GM21786 (cell line): ENCODE measurements around the gene CYP1A2.
"Not testable (repeated sequence)": the region's sequence is repeated elsewhere in the genome, so short reads cannot be mapped to it uniquely, and the experiment has no call there.

ENCODE experiments used
- ATAC-seq: cut with Tn5 transposase; IDR thresholded peaks from one replicate; pipeline ENCODE4 v1.9.1; 2021; ENCODE audit not compliant: unreplicated experiment

The CYP1A2 gene

DNA sequence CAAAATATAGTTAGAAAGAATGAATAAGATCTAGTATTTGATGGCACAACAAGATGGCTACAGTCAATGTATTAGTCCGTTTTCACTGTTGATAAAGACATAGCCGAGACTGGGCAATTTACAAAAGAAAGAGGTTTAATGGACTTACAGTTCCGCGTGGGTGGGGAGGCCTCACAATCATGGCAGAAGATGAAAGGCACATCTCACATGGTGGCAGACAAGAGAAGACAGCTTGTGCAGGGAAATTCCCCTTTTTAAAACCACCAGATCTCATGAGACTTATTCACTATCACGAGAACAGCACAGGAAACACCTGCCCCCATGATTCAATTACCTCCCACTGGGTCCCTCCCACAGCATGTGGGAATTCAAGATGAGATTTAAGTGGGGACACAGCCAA, 10.4 kb upstream of the CYP1A2 start:
- ATAC-seq: not testable (repeated sequence)

- ATAC-seq: no peak
These were observed 6.2 kb upstream of the CYP1A2 start for GRCh38 chr15:74742422-74742821.

DNA sequence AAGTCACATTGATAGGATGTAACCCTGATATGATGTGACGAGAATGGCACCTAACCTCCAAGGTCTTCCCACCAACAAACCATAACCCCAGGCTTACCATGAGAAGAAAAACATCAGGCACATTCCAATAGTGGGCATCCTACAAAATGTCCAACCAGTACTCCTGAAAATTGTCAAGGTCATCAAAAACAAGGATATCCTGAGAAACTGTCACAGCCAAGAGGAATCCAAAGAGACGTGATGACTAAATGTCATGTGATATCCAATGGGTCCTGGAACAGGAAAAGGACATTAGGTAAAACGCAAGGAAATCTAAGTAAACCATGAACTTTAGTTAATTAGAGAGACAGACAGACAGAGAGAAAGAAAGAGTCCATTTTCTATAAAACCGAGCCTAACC, 2.3 kb upstream of the CYP1A2 start:
- no peak for ATAC-seq

GRCh38 chr15:74749832-74750231, 1.2 kb downstream of the CYP1A2 start:
- ATAC-seq: no peak

- no peak for ATAC-seq
These were observed 2.1 kb downstream of the CYP1A2 start for GRCh38 chr15:74750751-74751150.

DNA sequence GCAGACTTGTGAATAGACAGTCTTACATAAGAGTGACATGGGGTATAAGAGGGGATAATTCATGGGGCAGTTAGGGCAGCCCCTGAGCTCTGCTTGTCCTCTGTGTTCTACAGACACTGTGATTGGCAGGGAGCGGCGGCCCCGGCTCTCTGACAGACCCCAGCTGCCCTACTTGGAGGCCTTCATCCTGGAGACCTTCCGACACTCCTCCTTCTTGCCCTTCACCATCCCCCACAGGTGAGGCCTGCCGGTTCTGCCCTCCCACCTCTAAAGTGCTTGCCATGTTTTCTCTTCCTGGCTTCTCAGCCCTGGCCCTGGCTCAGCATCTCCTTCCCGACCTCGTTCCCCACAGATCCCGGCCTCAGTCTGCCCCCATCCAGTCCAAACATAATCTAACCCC, 3.4 kb downstream of the CYP1A2 start:
- no peak for ATAC-seq

DNA sequence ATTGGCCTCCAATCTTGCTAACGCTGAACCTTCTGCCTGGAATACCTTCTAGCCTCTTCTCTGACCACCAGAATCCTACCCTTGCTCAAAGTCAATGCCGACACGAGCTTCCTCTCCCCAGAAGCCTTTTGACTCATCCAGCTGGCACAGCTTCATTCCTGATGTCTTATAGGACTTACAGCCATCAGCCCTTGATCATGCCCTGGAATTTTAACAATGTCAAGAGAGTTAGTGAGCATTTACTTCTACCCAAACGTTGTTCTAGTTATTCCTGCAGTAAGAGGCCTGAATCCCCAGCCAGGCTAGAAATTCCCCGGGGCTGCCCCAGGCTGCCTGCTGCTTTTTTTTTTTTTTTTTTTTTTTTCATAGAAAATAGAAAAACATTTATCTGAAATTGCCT, 3.9 kb downstream of the CYP1A2 start:
- ATAC-seq: no peak

DNA sequence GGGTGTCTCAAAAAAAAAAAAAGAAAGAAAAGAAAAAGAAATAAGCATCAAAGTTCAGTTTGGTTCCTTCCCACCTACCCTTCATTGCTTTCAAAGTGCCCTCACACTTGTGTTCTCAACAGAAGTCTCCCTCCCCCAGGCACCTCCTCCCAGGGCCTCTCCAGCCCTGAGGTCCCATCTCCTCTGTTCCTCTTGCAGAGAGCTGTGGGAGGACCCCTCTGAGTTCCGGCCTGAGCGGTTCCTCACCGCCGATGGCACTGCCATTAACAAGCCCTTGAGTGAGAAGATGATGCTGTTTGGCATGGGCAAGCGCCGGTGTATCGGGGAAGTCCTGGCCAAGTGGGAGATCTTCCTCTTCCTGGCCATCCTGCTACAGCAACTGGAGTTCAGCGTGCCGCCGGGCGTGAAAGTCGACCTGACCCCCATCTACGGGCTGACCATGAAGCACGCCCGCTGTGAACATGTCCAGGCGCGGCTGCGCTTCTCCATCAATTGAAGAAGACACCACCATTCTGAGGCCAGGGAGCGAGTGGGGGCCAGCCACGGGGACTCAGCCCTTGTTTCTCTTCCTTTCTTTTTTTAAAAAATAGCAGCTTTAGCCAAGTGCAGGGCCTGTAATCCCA, 6.1 kb downstream of the CYP1A2 start:
- ATAC-seq: no peak

- no peak for ATAC-seq
These were observed 10.1 kb downstream of the CYP1A2 start for GRCh38 chr15:74758736-74759135.

GRCh38 chr15:74762791-74763150, 14.1 kb downstream of the CYP1A2 start:
- no peak for ATAC-seq

DNA sequence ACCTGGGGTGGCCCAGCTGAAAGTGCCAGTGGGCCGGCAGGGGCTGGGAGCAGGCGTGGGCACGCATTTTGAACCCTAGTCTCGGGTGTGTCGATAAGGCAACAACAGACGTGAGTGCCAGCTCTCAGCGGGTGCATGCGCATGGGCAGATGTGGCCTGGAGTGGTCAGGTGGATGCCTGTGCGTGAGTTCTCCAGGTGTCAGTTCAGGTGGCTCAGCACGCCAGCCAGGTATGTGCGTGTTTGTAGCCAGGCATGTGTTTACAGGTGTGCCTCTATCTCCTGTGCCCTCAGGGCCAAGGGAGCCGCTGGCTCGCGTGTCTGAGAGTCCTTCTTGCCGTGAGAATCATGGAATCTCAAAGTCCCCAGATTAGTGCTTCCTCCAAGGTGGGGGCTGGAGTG, 14.8 kb downstream of the CYP1A2 start:
- no peak for ATAC-seq

- no peak for ATAC-seq
These were observed 18.8 kb downstream of the CYP1A2 start for GRCh38 chr15:74767167-74768098.

- no peak for ATAC-seq
These were observed 19.6 kb downstream of the CYP1A2 start for GRCh38 chr15:74768099-74768770.

DNA sequence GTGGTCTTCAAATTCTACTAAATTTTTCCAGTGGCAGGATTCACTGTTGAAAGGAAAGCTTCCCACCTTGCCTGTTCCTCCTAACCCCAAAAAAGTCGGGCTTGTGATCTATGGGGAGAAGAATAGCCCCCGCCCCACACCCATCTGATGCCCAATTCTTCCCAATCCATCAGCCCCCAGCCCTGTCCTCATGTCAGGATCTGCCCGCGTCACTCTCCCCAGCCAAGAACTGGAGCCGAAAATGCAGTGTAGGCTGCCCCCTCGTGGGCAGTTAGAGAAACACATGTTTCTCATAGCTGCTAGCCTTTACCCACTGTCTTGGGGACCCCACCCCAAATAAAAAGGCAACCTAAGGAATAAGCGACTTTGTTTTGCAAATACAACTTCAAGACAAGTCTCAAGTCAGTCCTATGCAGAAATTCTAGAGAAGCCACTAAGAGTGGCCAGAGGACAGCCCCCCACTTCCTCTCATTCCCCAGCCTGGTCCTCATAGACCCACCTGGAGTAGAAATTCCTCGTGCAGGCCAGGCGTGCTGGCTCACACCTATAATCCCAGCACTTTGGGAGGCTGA, 20.2 kb downstream of the CYP1A2 start:
- ATAC-seq: no peak

GRCh38 chr15:74769463-74770025, 20.9 kb downstream of the CYP1A2 start:
- ATAC-seq: no peak

- no peak for ATAC-seq
These were observed 21.7 kb downstream of the CYP1A2 start for GRCh38 chr15:74770211-74770903.

DNA sequence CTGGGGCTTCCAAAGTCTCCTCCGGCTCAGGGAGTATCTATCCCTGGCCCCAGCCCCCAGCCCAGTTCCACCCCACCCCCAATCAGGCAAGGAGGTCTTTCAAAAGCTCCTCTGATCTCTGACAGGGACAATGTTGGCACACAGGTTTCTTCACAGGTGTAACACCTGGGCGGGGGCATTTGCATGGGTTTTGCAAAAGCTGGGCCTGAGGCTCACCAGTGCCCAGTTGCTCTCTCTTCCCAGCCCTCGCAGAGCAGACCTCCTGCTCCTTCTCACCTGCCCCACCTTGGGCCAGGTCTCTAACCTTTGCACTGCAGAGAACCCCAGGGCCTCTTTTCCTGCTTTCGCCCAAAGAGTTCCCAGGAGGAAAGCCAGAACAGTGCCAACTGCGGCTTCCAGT, 24.7 kb downstream of the CYP1A2 start:
- ATAC-seq: no peak

- ATAC-seq: no peak
These were observed 25.1 kb downstream of the CYP1A2 start for GRCh38 chr15:74773731-74774252.

DNA sequence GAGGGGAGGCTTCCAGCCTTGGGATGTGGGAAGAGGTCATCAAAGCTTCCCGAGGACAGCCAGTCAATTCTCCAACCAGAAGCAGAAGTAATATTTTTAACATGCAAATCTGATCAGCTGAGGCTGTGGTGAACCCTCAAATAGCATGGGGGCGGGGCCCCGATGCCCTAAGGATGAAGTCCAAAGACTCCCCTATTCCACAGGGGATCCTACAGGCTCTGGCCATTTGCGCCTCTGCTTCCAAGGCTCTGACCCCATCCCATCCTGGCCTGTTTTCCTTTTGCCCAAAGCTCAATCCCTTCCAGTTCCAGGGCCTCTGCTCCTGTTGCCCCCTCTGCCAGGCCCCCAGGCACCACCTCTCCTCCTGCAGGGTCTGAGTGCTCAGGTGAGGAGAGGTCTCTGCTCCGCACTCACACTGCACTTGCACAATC, 26.5 kb downstream of the CYP1A2 start:
- no peak for ATAC-seq

GRCh38 chr15:74775894-74776293, 27.2 kb downstream of the CYP1A2 start:
- no peak for ATAC-seq
